Vagina (tissue), 2 donors: ENCODE data around the gene CELF4.

Source experiments
- CTCF ChIP-seq, 3 experiments: fragments of 450-650 bp in 2 of 3; fragments of 200-600 bp in 1 of 3; sonication (generic) in 1 of 3; IDR thresholded peaks; one replicate each; pipeline ENCODE4 v1.5.1; 2017 to 2019; ENCODE audit warnings: antibody characterized with exemption in 3 of 3, mild to moderate bottlenecking in 2 of 3, moderate library complexity in 2 of 3
- POLR2A ChIP-seq, 2 donors: fragments of 450-650 bp; IDR thresholded peaks; one replicate each; pipeline ENCODE4 v1.6.1; 2017; ENCODE audit warnings: antibody characterized with exemption in 2 of 2, mild to moderate bottlenecking in 2 of 2, moderate library complexity in 2 of 2

- no peak for TF ChIP-seq CTCF (IDR thresholded peaks at IDR 0.05)
- TF ChIP-seq POLR2A (IDR thresholded peaks at IDR 0.05): no peak
Measured at GRCh38 chr18:37544713-37545112, 20.9 kb downstream of the CELF4 start.
